Measurements from ENCODE around the gene MYRIP. TPM values are rescaled to one million over a fixed set of nuclear protein-coding genes. Genes with fewer than 3 reads are reported as not detected.

The MYRIP gene
- polyA plus RNA-seq, 3 donors, result not detected

DNA sequence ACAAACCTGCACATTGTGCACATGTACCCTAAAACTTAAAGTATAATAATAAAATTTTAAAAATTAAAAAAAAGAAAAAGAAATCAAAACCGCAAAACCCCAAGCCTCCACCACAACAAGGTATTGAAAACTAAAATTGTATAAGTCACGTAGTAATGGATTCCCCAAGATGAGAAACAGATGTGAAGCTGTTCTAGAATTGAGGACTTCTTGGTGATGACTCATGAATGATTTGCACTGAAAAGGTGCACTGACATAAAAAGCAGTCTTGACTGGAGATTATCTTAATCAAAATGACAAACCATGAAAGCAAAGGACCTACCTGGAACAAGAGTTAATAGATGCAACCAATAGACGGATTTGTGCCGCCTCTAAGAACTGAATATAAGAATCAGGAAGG, 225.8 kb downstream of the MYRIP start:
- no peak for DNase-seq
- H3K9ac ChIP-seq (ENCODE audit: insufficient read depth, low read length, poor library complexity, severe bottlenecking), result no peak overlapping the region
- Mint-ChIP-seq H3K4me1 (no peaks in the 10 kb centered on the region), H3K4me3 (no peak overlapping the region), H3K27me3 (ENCODE audit: low read depth in 3 of 3) (peaks cover 0 to 2% (median 2%) of the 10 kb centered on the region in 3 donors), H3K27ac (no peak overlapping the region), H3K36me3 (no peaks in the 10 kb centered on the region), H3K9me3 (peaks cover 0 to 8% (median 4%) of the 10 kb centered on the region in 7 donors)
- no peaks in the 10 kb centered on the region for H3K79me2 ChIP-seq (ENCODE audit: insufficient read depth, low read length)
- WGBS (ENCODE audit: insufficient coverage), result no CpG with 5 or more reads among the region's 4 CpGs
- H4K20me1 ChIP-seq (ENCODE audit: insufficient read depth, low read length), result no peaks in the 10 kb centered on the region
- H3K4me3 ChIP-seq (replicated peaks in 1 of 3; ENCODE audit: low read depth in 2 of 3, low read length in 3 of 3), result no peak overlapping the region
- H3K36me3 ChIP-seq (replicated peaks in 1 of 2; ENCODE audit: control insufficient read depth in 1 of 2, insufficient read depth in 2 of 2, low read length in 2 of 2), result no peaks in the 10 kb centered on the region
- intact Hi-C loops (cut with micrococcal nuclease), result no loop called here
- H3K9me3 ChIP-seq (replicated peaks in 1 of 2; ENCODE audit: control insufficient read depth in 1 of 2, insufficient read depth in 1 of 2, low read length in 2 of 2), result no peaks in the 10 kb centered on the region
- no peak overlapping the region for H3K27ac ChIP-seq (ENCODE audit: low read depth in 1 of 2, low read length in 2 of 2)
- TF ChIP-seq, protein P1, sequence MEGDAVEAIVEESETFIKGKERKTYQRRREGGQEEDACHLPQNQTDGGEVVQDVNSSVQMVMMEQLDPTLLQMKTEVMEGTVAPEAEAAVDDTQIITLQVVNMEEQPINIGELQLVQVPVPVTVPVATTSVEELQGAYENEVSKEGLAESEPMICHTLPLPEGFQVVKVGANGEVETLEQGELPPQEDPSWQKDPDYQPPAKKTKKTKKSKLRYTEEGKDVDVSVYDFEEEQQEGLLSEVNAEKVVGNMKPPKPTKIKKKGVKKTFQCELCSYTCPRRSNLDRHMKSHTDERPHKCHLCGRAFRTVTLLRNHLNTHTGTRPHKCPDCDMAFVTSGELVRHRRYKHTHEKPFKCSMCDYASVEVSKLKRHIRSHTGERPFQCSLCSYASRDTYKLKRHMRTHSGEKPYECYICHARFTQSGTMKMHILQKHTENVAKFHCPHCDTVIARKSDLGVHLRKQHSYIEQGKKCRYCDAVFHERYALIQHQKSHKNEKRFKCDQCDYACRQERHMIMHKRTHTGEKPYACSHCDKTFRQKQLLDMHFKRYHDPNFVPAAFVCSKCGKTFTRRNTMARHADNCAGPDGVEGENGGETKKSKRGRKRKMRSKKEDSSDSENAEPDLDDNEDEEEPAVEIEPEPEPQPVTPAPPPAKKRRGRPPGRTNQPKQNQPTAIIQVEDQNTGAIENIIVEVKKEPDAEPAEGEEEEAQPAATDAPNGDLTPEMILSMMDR (IDR thresholded peaks at IDR 0.05), result no peak
- H3K4me2 ChIP-seq (replicated peaks; ENCODE audit: extremely low read depth, low read length, poor library complexity, severe bottlenecking), result no peak overlapping the region
- no peaks in the 10 kb centered on the region for H3K27me3 ChIP-seq (ENCODE audit: control insufficient read depth in 2 of 2, insufficient read depth in 2 of 2, low read length in 2 of 2)
- H3K4me1 ChIP-seq (ENCODE audit: control insufficient read depth in 1 of 2, insufficient read depth in 2 of 2, low read length in 2 of 2), result no peaks in the 10 kb centered on the region
- no peak overlapping the region for H2AFZ ChIP-seq (ENCODE audit: insufficient read depth, low read depth, low read length, poor library complexity, severe bottlenecking)

DNA sequence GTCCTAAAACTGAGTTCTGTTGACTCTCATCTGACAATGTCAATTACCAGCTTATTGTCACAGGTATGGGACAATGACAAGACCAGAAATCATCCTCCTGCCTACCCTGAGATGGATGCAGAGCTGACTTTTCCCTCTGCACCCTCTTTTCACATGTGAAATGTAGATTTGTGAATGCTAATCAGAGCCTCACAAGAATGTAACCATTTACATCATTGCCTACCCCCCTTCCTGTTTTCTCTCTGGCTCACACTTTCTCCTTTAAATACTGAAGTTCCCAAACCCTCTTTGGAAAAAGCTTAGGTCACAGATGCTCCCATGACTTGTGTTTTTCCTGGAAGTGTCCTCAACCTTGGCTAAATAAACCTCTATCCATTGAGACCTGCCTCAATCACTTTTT, 228.2 kb downstream of the MYRIP start:
- Histone ChIP-seq H3K9me3 (replicated peaks in 1 of 2; ENCODE audit: control insufficient read depth in 1 of 2, insufficient read depth in 1 of 2, low read length in 2 of 2) (no peaks in the 10 kb centered on the region), H3K27me3 (ENCODE audit: control insufficient read depth in 2 of 2, insufficient read depth in 2 of 2, low read length in 2 of 2) (no peaks in the 10 kb centered on the region), H3K79me2 (ENCODE audit: insufficient read depth, low read length) (no peaks in the 10 kb centered on the region), H3K9ac (ENCODE audit: insufficient read depth, low read length, poor library complexity, severe bottlenecking) (no peak overlapping the region), H4K20me1 (ENCODE audit: insufficient read depth, low read length) (no peaks in the 10 kb centered on the region), H3K4me2 (replicated peaks; ENCODE audit: extremely low read depth, low read length, poor library complexity, severe bottlenecking) (no peak overlapping the region), H3K36me3 (replicated peaks in 1 of 2; ENCODE audit: control insufficient read depth in 1 of 2, insufficient read depth in 2 of 2, low read length in 2 of 2) (no peaks in the 10 kb centered on the region), H2AFZ (ENCODE audit: insufficient read depth, low read depth, low read length, poor library complexity, severe bottlenecking) (no peak overlapping the region), H3K27ac (ENCODE audit: low read depth in 1 of 2, low read length in 2 of 2) (no peak overlapping the region), H3K4me3 (replicated peaks in 1 of 3; ENCODE audit: low read depth in 2 of 3, low read length in 3 of 3) (no peak overlapping the region), H3K4me1 (ENCODE audit: control insufficient read depth in 1 of 2, insufficient read depth in 2 of 2, low read length in 2 of 2) (no peaks in the 10 kb centered on the region)
- intact Hi-C loops (cut with micrococcal nuclease), result no loop called here
- TF ChIP-seq, protein P1 (IDR thresholded peaks at IDR 0.05), result no peak
- Mint-ChIP-seq H3K27ac (no peak overlapping the region), H3K4me1 (no peaks in the 10 kb centered on the region), H3K27me3 (ENCODE audit: low read depth in 3 of 3) (peaks cover 0 to 2% (median 2%) of the 10 kb centered on the region in 3 donors), H3K4me3 (no peak overlapping the region), H3K36me3 (no peaks in the 10 kb centered on the region), H3K9me3 (peaks cover 0 to 6% (median 2%) of the 10 kb centered on the region in 7 donors)
- no peak for DNase-seq
